ENCODE measurements around the gene DOCK9. TPM values are rescaled to one million over a fixed set of nuclear protein-coding genes. Genes with fewer than 3 reads are reported as not detected.

Gene DOCK9
- total and polyA plus RNA-seq, 2 experiments from 2014 or later = 8.5 to 57.7 TPM

GRCh38 chr13:98783856-98784478, 193.9 kb downstream of the DOCK9 start:
- Mint-ChIP-seq H3K4me1 (peaks cover 2% of the 10 kb centered on the region; the same call in 2 of the 3 replicates), H3K36me3 (ENCODE audit: low read depth) (peaks cover 3% of the 10 kb centered on the region; the same call in 1 of the 3 replicates), H3K27me3 (ENCODE audit: insufficient read depth, low read depth, poor library complexity) (peaks cover 16% of the 10 kb centered on the region), H3K9me3 (no peaks in the 10 kb centered on the region), H3K4me3 (no peak overlapping the region), H3K27ac (no peak overlapping the region)
- Histone ChIP-seq H3K79me2 (replicated peaks; ENCODE audit: insufficient read depth) (no peaks in the 10 kb centered on the region), H3K27me3 (ENCODE audit: insufficient read depth) (no peaks in the 10 kb centered on the region), H4K20me1 (replicated peaks; ENCODE audit: insufficient read depth) (no peaks in the 10 kb centered on the region), H3K4me3 (no peak overlapping the region), H2AFZ (no peak overlapping the region), H3K36me3 (ENCODE audit: insufficient read depth) (no peaks in the 10 kb centered on the region), H3K9me2 (ENCODE audit: insufficient read depth) (peaks cover 12% of the 10 kb centered on the region), H3K4me1 (ENCODE audit: insufficient read depth) (peaks cover 1% of the 10 kb centered on the region; the same call in 1 of the 2 replicates), H3F3A (replicated peaks; ENCODE audit: low read depth) (no peaks in the 10 kb centered on the region), H3K4me2 (no peak overlapping the region), H3K27ac (ENCODE audit: low read depth) (no peak overlapping the region)
- TF ChIP-seq EZH2phosphoT487 (IDR thresholded peaks at IDR 0.05; ENCODE audit: unreplicated experiment) (no peak), CTCF (conservative IDR thresholded peaks at IDR 0.05; ENCODE audit: low read depth in 2 of 2) (no peak), ETS1 (IDR thresholded peaks at IDR 0.05) (no peak)
- ATAC-seq (no peak), DNase-seq (ENCODE audit: low spot score) (no peak)

- Histone ChIP-seq H2AFZ (no peak overlapping the region), H4K20me1 (replicated peaks; ENCODE audit: insufficient read depth) (no peaks in the 10 kb centered on the region), H3K4me2 (no peak overlapping the region), H3K4me3 (no peak overlapping the region), H3K4me1 (ENCODE audit: insufficient read depth) (peaks cover 7% of the 10 kb centered on the region), H3K79me2 (replicated peaks; ENCODE audit: insufficient read depth) (no peaks in the 10 kb centered on the region), H3K9me2 (ENCODE audit: insufficient read depth) (peaks cover 12% of the 10 kb centered on the region), H3K27ac (ENCODE audit: low read depth) (no peak overlapping the region), H3K27me3 (ENCODE audit: insufficient read depth) (no peaks in the 10 kb centered on the region), H3K36me3 (ENCODE audit: insufficient read depth) (no peaks in the 10 kb centered on the region), H3F3A (replicated peaks; ENCODE audit: low read depth) (no peaks in the 10 kb centered on the region)
- Mint-ChIP-seq H3K36me3 (ENCODE audit: low read depth) (peaks cover 3% of the 10 kb centered on the region; the same call in 1 of the 3 replicates), H3K9me3 (no peaks in the 10 kb centered on the region), H3K4me3 (no peak overlapping the region), H3K27me3 (ENCODE audit: insufficient read depth, low read depth, poor library complexity) (peaks cover 6% of the 10 kb centered on the region), H3K27ac (no peak overlapping the region), H3K4me1 (peaks cover 10% of the 10 kb centered on the region; the same call in 2 of the 3 replicates)
- no peak for ATAC-seq
- no peak for DNase-seq (ENCODE audit: low spot score)
- TF ChIP-seq REST (IDR thresholded peaks at IDR 0.05; ENCODE audit: unreplicated experiment) (no peak), CREB1 (CRISPR knock-in tag; IDR thresholded peaks at IDR 0.05; ENCODE audit: low read depth) (no peak), EZH2phosphoT487 (IDR thresholded peaks at IDR 0.05; ENCODE audit: unreplicated experiment) (no peak), ETS1 (IDR thresholded peaks at IDR 0.05) (no peak), STAT1 (IDR thresholded peaks at IDR 0.05; ENCODE audit: unreplicated experiment) (no peak), ZNF114 (CRISPR knock-in tag; IDR thresholded peaks at IDR 0.05) (no peak)
These were observed 195.2 kb downstream of the DOCK9 start for GRCh38 chr13:98782654-98783053.
